NT2/D1 (cell line): ENCODE results near the gene TMEM207.

Experiments used
- SUZ12 ChIP-seq: IDR thresholded peaks from 2 replicates; pipeline ENCODE4 v1.6.1; 2011; ENCODE audit not compliant: insufficient read length, insufficient read depth; ENCODE audit errors: extremely low read depth
- ZNF274 ChIP-seq: IDR thresholded peaks from 2 replicates; pipeline ENCODE4 v1.6.1; 2011; ENCODE audit warnings: mild to moderate bottlenecking, low read depth, low read length

DNA sequence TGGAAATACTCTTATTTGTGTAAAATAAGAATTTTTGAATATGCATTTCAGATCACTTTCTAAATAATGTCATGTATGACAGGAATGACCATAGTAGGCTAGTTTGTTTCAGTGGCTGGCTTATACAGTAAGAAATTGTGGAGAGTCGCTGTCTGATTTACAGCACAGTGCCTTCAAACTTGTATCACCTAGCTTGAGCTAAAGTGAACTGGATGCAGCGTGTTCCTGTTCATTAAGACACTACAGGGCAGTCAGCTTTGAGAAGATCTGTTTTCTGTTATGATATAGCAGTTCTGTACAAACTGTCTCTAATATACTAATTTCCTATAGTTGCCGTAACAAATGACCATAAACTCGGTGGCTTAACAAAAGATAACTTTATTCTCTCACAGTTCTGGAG is 51.8 kb downstream of the TMEM207 start:
- no peak for TF ChIP-seq ZNF274
- no peak for TF ChIP-seq SUZ12
